MM.1S (cell line): ENCODE data around the gene GLB1L3.

Source experiments
- DNase-seq: peaks from one replicate; pipeline ENCODE4 v3.0.0-alpha.2; 2015
- H2AFZ ChIP-seq: fragments of 300-600 bp; sonication (generic); 2 replicates; pipeline ENCODE4 v1.6.0; 2016; ENCODE audit warnings: antibody characterized with exemption, low read length
- H3F3A ChIP-seq: fragments of 300-600 bp; sonication (generic); 2 replicates; pipeline ENCODE4 v1.6.1; 2016; ENCODE audit warnings: mild to moderate bottlenecking, antibody characterized with exemption, low read length, moderate library complexity, mixed read lengths; ENCODE audit not compliant: insufficient read depth
- H3K27ac ChIP-seq: fragments of 300-600 bp; sonication (generic); 2 replicates; pipeline ENCODE4 v1.5.1; 2016; ENCODE audit warnings: mild to moderate bottlenecking, low read length
- H3K27me3 ChIP-seq: fragments of 300-600 bp; sonication (generic); replicated peaks from 2 replicates; pipeline ENCODE4 v1.6.0; 2016; ENCODE audit warnings: low read length; ENCODE audit not compliant: insufficient read depth
- H3K36me3 ChIP-seq: fragments of 300-600 bp; sonication (generic); replicated peaks from 2 replicates; pipeline ENCODE4 v1.6.1; 2016; ENCODE audit warnings: mild to moderate bottlenecking, low read length, mixed read lengths; ENCODE audit not compliant: insufficient read depth
- H3K4me1 ChIP-seq: fragments of 300-600 bp; sonication (generic); 2 replicates; pipeline ENCODE4 v1.6.1; 2016; ENCODE audit warnings: low read length, mixed read lengths
- H3K4me2 ChIP-seq: fragments of 300-600 bp; sonication (generic); 2 replicates; pipeline ENCODE4 v1.6.0; 2016; ENCODE audit warnings: low read depth, low read length
- H3K4me3 ChIP-seq: fragments of 300-600 bp; sonication (generic); 2 replicates; pipeline ENCODE4 v1.5.1; 2016; ENCODE audit warnings: low read length, mixed read lengths
- H3K79me2 ChIP-seq: fragments of 300-600 bp; sonication (generic); 2 replicates; pipeline ENCODE4 v1.6.1; 2016; ENCODE audit warnings: mixed run types, low read length, mixed read lengths
- H3K9ac ChIP-seq: fragments of 300-600 bp; sonication (generic); 2 replicates; pipeline ENCODE4 v1.6.1; 2016; ENCODE audit warnings: low read length, mixed read lengths
- H3K9me2 ChIP-seq: fragments of 300-600 bp; sonication (generic); replicated peaks from 2 replicates; pipeline ENCODE4 v1.6.1; 2016; ENCODE audit warnings: mild to moderate bottlenecking, low read length, mixed read lengths; ENCODE audit not compliant: insufficient read depth
- H3K9me3 ChIP-seq: fragments of 300-600 bp; sonication (generic); replicated peaks from 2 replicates; pipeline ENCODE4 v1.6.1; 2016; ENCODE audit warnings: mild to moderate bottlenecking, low read length, mixed read lengths; ENCODE audit not compliant: insufficient read depth
- H4K20me1 ChIP-seq: fragments of 300-600 bp; sonication (generic); 2 replicates; pipeline ENCODE4 v1.6.1; 2016; ENCODE audit warnings: mild to moderate bottlenecking, low read length, moderate library complexity, mixed read lengths; ENCODE audit not compliant: insufficient read depth
- CTCF ChIP-seq: fragments of 300-600 bp; sonication (generic); IDR thresholded peaks from 2 replicates; pipeline ENCODE4 v1.5.1; 2016; ENCODE audit warnings: antibody characterized with exemption, low read length, mixed read lengths
- EZH2 ChIP-seq: fragments of 300-600 bp; sonication (generic); optimal IDR thresholded peaks from 2 replicates; pipeline ENCODE3; 2017; ENCODE audit warnings: low read depth, mild to moderate bottlenecking, antibody characterized with exemption, low read length, mixed read lengths
- EZH2phosphoT487 ChIP-seq: fragments of 300-600 bp; sonication (generic); IDR thresholded peaks from 2 replicates; pipeline ENCODE4 v1.6.1; 2018; ENCODE audit warnings: antibody characterized with exemption, low read length

Gene GLB1L3

GRCh38 chr11:134275534-134276395 lies at the start of gene GLB1L3:
TSS of gene GLB1L3 (plus strand) at chr11:134276379. CDS start at chr11:134276741, 362 bp downstream.
- peak; percentile 77 for DNase-seq
- H2AFZ ChIP-seq: peak within 1 kb of the TSS; percentile 92
- H3K36me3 ChIP-seq: no peaks in the 10 kb centered on the region
- peak within 1 kb of the TSS; percentile 20; the same call in 1 of the 2 replicates for H3K27ac ChIP-seq
- no peaks in the 10 kb centered on the region for H3K9me2 ChIP-seq
- no peaks in the 10 kb centered on the region for H3K9me3 ChIP-seq
- H3K9ac ChIP-seq: peak within 1 kb of the TSS; percentile 72
- peaks cover 7% of the 10 kb centered on the region for H3K79me2 ChIP-seq
- peaks cover 6% of the 10 kb centered on the region for H3F3A ChIP-seq
- H3K4me2 ChIP-seq: peak within 1 kb of the TSS; percentile 88
- H3K27me3 ChIP-seq: 0 out of 2 replicates have a peak, but pooled peaks cover 6% of the 10 kb centered on the region
- H4K20me1 ChIP-seq: no peaks in the 10 kb centered on the region
- H3K4me1 ChIP-seq: peaks cover 13% of the 10 kb centered on the region
- TF ChIP-seq EZH2phosphoT487 (no peak), EZH2 (no peak), CTCF (peak; percentile 57)
- peak within 1 kb of the TSS; percentile 81 for H3K4me3 ChIP-seq

- H3K4me3 ChIP-seq: no peak overlapping the region
- peak overlapping the region; percentile 74 for H3K4me2 ChIP-seq
- no peak overlapping the region for H2AFZ ChIP-seq
- no peak for DNase-seq
- no peak overlapping the region for H3K9ac ChIP-seq
- H3K27ac ChIP-seq: no peak overlapping the region
- H3F3A ChIP-seq: peaks cover 3% of the 10 kb centered on the region; the same call in 1 of the 2 replicates
- H3K9me3 ChIP-seq: no peaks in the 10 kb centered on the region
- H4K20me1 ChIP-seq: no peaks in the 10 kb centered on the region
- TF ChIP-seq CTCF: no peak
- peaks cover 32% of the 10 kb centered on the region for H3K4me1 ChIP-seq
- H3K27me3 ChIP-seq: no peaks in the 10 kb centered on the region
- H3K9me2 ChIP-seq: no peaks in the 10 kb centered on the region
- no peaks in the 10 kb centered on the region for H3K36me3 ChIP-seq
- H3K79me2 ChIP-seq: peaks cover 87% of the 10 kb centered on the region
Measured at GRCh38 chr11:134226806-134227325, 49.3 kb upstream of the GLB1L3 start.

DNA sequence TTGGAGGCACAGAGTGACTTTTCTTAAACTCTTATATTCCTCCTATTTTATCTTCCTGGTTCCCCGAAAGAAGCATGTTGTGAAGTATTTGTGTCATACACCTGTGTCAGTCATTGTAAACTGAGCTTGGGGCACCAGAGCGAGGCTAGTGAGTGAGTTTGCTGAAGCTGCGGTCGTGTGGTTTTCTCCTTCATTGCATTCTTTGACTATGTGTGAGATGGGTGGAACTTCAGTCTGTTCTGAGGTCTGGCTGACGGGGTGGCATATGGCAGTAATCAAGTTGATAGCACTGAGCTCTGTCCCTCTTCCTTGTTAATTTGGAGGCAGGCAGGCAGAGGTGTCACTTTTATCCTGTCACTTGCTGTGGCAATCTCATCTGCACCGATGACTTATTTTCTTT lies 47.6 kb upstream of the GLB1L3 start:
- Histone ChIP-seq H3K4me2 (no peak overlapping the region), H3F3A (peaks cover 3% of the 10 kb centered on the region; the same call in 1 of the 2 replicates), H3K27me3 (no peaks in the 10 kb centered on the region), H4K20me1 (no peaks in the 10 kb centered on the region), H3K9me3 (no peaks in the 10 kb centered on the region), H3K4me1 (peaks cover 21% of the 10 kb centered on the region), H3K9ac (no peak overlapping the region), H3K36me3 (no peaks in the 10 kb centered on the region), H3K79me2 (peaks cover 86% of the 10 kb centered on the region), H3K9me2 (no peaks in the 10 kb centered on the region), H3K4me3 (no peak overlapping the region), H3K27ac (no peak overlapping the region), H2AFZ (no peak overlapping the region)
- no peak for TF ChIP-seq EZH2
- no peak for TF ChIP-seq EZH2phosphoT487
- no peak for TF ChIP-seq CTCF
- DNase-seq: peak; percentile 48
